MM.1S (cell line): Measurements from ENCODE around the gene CDC14A.
"Not testable (repeated sequence)": the region's sequence is repeated elsewhere in the genome, so short reads cannot be mapped to it uniquely, and the experiment has no call there.

Source experiments
- EZH2 ChIP-seq: fragments of 300-600 bp; sonication (generic); optimal IDR thresholded peaks from 2 replicates; pipeline ENCODE3; 2017; ENCODE audit warnings: low read depth, mild to moderate bottlenecking, antibody characterized with exemption, low read length, mixed read lengths
- TF ChIP-seq, protein P1 (sequence below): fragments of 300-600 bp; sonication (generic); IDR thresholded peaks from 2 replicates; pipeline ENCODE4 v1.5.1; 2016; ENCODE audit warnings: antibody characterized with exemption, low read length, mixed read lengths

DNA sequence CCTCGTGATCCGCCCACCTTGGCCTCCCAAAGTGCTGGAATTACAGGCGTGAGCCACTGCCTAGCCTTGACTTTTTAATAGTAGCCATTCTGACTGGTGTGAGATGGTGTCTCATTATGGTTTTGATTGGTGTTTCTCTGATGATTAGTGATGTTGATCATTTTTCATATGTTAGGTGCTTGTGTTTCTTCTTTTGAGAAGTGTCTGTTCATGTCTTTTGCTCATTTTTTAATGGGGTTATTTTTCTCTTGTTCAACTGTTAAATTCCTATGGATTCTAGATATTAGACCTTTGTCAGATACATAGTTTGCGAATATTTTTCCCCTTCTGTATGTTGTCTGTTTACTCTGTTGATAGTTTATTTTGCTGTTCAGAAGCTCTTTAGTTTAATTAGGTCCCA, 17.0 kb downstream of the CDC14A start:
- TF ChIP-seq, protein P1, sequence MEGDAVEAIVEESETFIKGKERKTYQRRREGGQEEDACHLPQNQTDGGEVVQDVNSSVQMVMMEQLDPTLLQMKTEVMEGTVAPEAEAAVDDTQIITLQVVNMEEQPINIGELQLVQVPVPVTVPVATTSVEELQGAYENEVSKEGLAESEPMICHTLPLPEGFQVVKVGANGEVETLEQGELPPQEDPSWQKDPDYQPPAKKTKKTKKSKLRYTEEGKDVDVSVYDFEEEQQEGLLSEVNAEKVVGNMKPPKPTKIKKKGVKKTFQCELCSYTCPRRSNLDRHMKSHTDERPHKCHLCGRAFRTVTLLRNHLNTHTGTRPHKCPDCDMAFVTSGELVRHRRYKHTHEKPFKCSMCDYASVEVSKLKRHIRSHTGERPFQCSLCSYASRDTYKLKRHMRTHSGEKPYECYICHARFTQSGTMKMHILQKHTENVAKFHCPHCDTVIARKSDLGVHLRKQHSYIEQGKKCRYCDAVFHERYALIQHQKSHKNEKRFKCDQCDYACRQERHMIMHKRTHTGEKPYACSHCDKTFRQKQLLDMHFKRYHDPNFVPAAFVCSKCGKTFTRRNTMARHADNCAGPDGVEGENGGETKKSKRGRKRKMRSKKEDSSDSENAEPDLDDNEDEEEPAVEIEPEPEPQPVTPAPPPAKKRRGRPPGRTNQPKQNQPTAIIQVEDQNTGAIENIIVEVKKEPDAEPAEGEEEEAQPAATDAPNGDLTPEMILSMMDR = not testable (repeated sequence)
- not testable (repeated sequence) for TF ChIP-seq EZH2
